GM12878 (cell line): ENCODE data around the gene XRCC4. TPM values are rescaled to one million over a fixed set of nuclear protein-coding genes. Genes with fewer than 3 reads are reported as not detected.

ENCODE experiments used
- ATAC-seq: fragments of 200-7000 bp; cut with Tn5 transposase; 3 replicates; pipeline ENCODE4 v1.9.1; 2020; ENCODE audit warnings: mild to moderate bottlenecking, moderate library complexity
- BruUV-seq: library from RNA; stranded (reverse); fragments of 400-500 nt; replicated peaks from 2 replicates; lab custom pipeline; 2021; lab: Mats Ljungman, UMichigan
- CTCF ChIA-PET: fragments of 300-600 bp; sonication (Branson Sonifier 250); formaldehyde crosslinking; extraction: SDS; loops from one replicate; lab custom pipeline; 2021; ENCODE audit warnings: inconsistent platforms; lab: Yijun Ruan, JAX
- POLR2A ChIA-PET: fragments of 350-600 bp; formaldehyde crosslinking; extraction: SDS; loops from one replicate; lab custom pipeline; 2021; ENCODE audit warnings: inconsistent platforms; lab: Charles Lee
- RAD21 ChIA-PET: fragments of 300-600 bp; sonication (Branson Sonifier 250); formaldehyde crosslinking; loops from one replicate; lab custom pipeline; 2023; ENCODE audit warnings: antibody characterized with exemption; ENCODE audit not compliant: unreplicated experiment; lab: Charles Lee
- SMC1A ChIA-PET: fragments of 300-600 bp; sonication (Branson Sonifier 250); formaldehyde crosslinking; loops from one replicate; lab custom pipeline; 2023; ENCODE audit not compliant: unreplicated experiment, uncharacterized antibody; lab: Charles Lee
- DNase-seq: peaks from one replicate; pipeline ENCODE4 v3.0.0-alpha.2; 2011; ENCODE audit warnings: low read depth, low spot score
- FAIRE-seq: peaks from 3 replicates; lab custom pipeline; 2011; peaks lifted over from hg19 to GRCh38; lab: Jason Lieb, UNC
- H2AFZ ChIP-seq: 2 replicates; pipeline ENCODE4 v1.6.0; 2011; ENCODE audit warnings: low read depth, low read length, control low read depth; ENCODE audit not compliant: control insufficient read depth
- H3K27ac ChIP-seq: 2 replicates; pipeline ENCODE4 v1.5.1; 2011; ENCODE audit warnings: control low read depth; ENCODE audit not compliant: control insufficient read depth, insufficient read depth
- H3K27me3 ChIP-seq, 2 experiments: replicated peaks in 1 of 2; 2 replicates each; pipeline versions ENCODE4 v1.6.0 to v1.6.1; 2011; ENCODE audit warnings: low read length in 1 of 2; ENCODE audit not compliant: control insufficient read depth in 2 of 2, insufficient read depth in 2 of 2
- H3K36me3 ChIP-seq, 2 experiments: 2 replicates each; pipeline ENCODE4 v1.5.1; 2011; ENCODE audit warnings: low read length in 1 of 2; ENCODE audit not compliant: control insufficient read depth in 2 of 2, insufficient read depth in 2 of 2
- H3K4me1 ChIP-seq: 2 replicates; pipeline ENCODE4 v1.6.1; 2011; ENCODE audit warnings: mild to moderate bottlenecking, low read length, moderate library complexity, mixed read lengths; ENCODE audit not compliant: control insufficient read depth, insufficient read depth
- H3K4me2 ChIP-seq: 2 replicates; pipeline ENCODE4 v1.6.0; 2011; ENCODE audit warnings: control low read depth; ENCODE audit not compliant: control insufficient read depth, insufficient read depth
- H3K4me3 ChIP-seq: fragments of 200-600 bp; sonication (generic); 2 replicates; pipeline ENCODE4 v1.5.1; 2016
- H3K79me2 ChIP-seq: 2 replicates; pipeline ENCODE4 v1.6.0; 2011; ENCODE audit warnings: low read length; ENCODE audit not compliant: control insufficient read depth, insufficient read depth
- H3K9ac ChIP-seq: 2 replicates; pipeline ENCODE4 v1.8.0; 2011; ENCODE audit warnings: low read length, control low read depth, mixed read lengths; ENCODE audit not compliant: control insufficient read depth, insufficient read depth
- H3K9me3 ChIP-seq: replicated peaks from 3 replicates; pipeline ENCODE4 v1.5.1; 2011; ENCODE audit warnings: mild to moderate bottlenecking, low read length; ENCODE audit not compliant: control insufficient read depth, insufficient read depth
- H4K20me1 ChIP-seq: 2 replicates; pipeline ENCODE4 v1.6.0; 2011; ENCODE audit not compliant: control insufficient read depth, insufficient read depth
- ASH2L ChIP-seq: fragments of 300-600, 200-600 bp; sonication (generic); IDR thresholded peaks from 2 replicates; pipeline ENCODE4 v1.6.1; 2017; ENCODE audit warnings: low read depth, mild to moderate bottlenecking, borderline replicate concordance
- CBX3 ChIP-seq: fragments of 200-600 bp; sonication (generic); IDR thresholded peaks from 2 replicates; pipeline ENCODE4 v1.6.1; 2016; ENCODE audit warnings: low read depth, borderline replicate concordance
- CEBPB ChIP-seq, 2 experiments: fragments of 150-350 bp in 1 of 2; IDR thresholded peaks; 2 replicates each; pipeline ENCODE4 v1.6.1; 2012 to 2014; ENCODE audit warnings: low read depth in 2 of 2, low read length in 2 of 2, borderline replicate concordance in 1 of 2, inconsistent platforms in 1 of 2
- EED ChIP-seq: sonication (generic); IDR thresholded peaks from 2 replicates; pipeline ENCODE4 v1.6.1; 2016; ENCODE audit warnings: antibody characterized with exemption, low read depth
- EGR1 ChIP-seq, 2 experiments: IDR thresholded peaks; 1 replicate in 1 of 2; 2 replicates in 1 of 2; pipeline ENCODE4 v1.6.1; 2011 to 2012; ENCODE audit warnings: low read depth in 2 of 2, low read length in 2 of 2, borderline replicate concordance in 1 of 2, mild to moderate bottlenecking in 1 of 2, moderate library complexity in 1 of 2
- FOXM1 ChIP-seq: IDR thresholded peaks from 2 replicates; pipeline ENCODE4 v1.6.1; 2012; ENCODE audit warnings: low read depth, mild to moderate bottlenecking, inconsistent platforms, low read length, moderate library complexity
- MTA2 ChIP-seq: fragments of 450-650 bp; IDR thresholded peaks from 2 replicates; pipeline ENCODE4 v1.6.1; 2016; ENCODE audit warnings: low read depth, mild to moderate bottlenecking, moderate library complexity
- MTA3 ChIP-seq: IDR thresholded peaks from 2 replicates; pipeline ENCODE4 v1.6.1; 2012; ENCODE audit warnings: low read length, inconsistent platforms, borderline replicate concordance
- PAX8 ChIP-seq: fragments of 450-650 bp; IDR thresholded peaks from 2 replicates; pipeline ENCODE4 v1.6.1; 2017; ENCODE audit warnings: mild to moderate bottlenecking, moderate library complexity
- POLR2A ChIP-seq: IDR thresholded peaks from 2 replicates; pipeline ENCODE4 v1.6.1; 2011; ENCODE audit warnings: low read depth, mild to moderate bottlenecking, low read length
- SMARCA5 ChIP-seq: fragments of 450-650 bp; IDR thresholded peaks from 2 replicates; pipeline ENCODE4 v1.6.1; 2017; ENCODE audit warnings: mild to moderate bottlenecking
- SMC3 ChIP-seq: IDR thresholded peaks from 2 replicates; pipeline ENCODE4 v1.6.1; 2011; ENCODE audit warnings: low read length, improper control_type of control experiment, borderline replicate concordance
- TCF7 ChIP-seq: IDR thresholded peaks from 2 replicates; pipeline ENCODE4 v1.6.1; 2014; ENCODE audit warnings: antibody characterized with exemption, borderline replicate concordance
- ZNF217 ChIP-seq: fragments of 450-650 bp; IDR thresholded peaks from 2 replicates; pipeline ENCODE4 v1.6.1; 2017; ENCODE audit warnings: antibody characterized with exemption, mild to moderate bottlenecking
- ZNF592 ChIP-seq: fragments of 450-650 bp; IDR thresholded peaks from 2 replicates; pipeline ENCODE4 v1.6.1; 2017; ENCODE audit warnings: mild to moderate bottlenecking, moderate library complexity
- WGBS: methylation state at CpG from one replicate; pipeline ENCODE4 v1.1.6; 2016; ENCODE audit warnings: low lambda C conversion rate; ENCODE audit not compliant: insufficient replicate concordance, insufficient coverage; ENCODE audit errors: missing lambda C conversion rate; 5-methylcytosine and 5-hydroxymethylcytosine counted together
- in situ Hi-C: fragments of 300-500 bp; cut with MboI; formaldehyde crosslinking; loops from 9 replicates; pipeline ENCODE4 v1.14.3; 2018; ENCODE audit warnings: mixed read lengths
- intact Hi-C: fragments of 100-400 bp; cut with micrococcal nuclease; formaldehyde crosslinking; loops from one replicate; pipeline ENCODE4 v1.14.2; 2022; ENCODE audit not compliant: unreplicated experiment
- polyA plus RNA-seq, 11 experiments: library from polyadenylated mRNA; depleted of rRNA in 4 of 11; unstranded in 6 of 11; stranded (reverse) in 5 of 11; fragments of >200 nt; fragmentation: Nextera tagmentation in 4 of 11; fragmentation: Illumina TruSeq in 1 of 11; extraction: Ambion mirVana in 4 of 11; extraction: Trizol in 1 of 11; gene quantifications; 1 replicate in 1 of 11; 2 replicates in 10 of 11; pipeline versions ENCODE4 v1.2.1 to v1.2.3, GENCODE V29; 2011 to 2016; ENCODE audit warnings: inconsistent platforms in 2 of 11, missing spikeins in 2 of 11, low read depth in 1 of 11
- total RNA-seq, 4 experiments: library from RNA; depleted of rRNA in 3 of 4; stranded (reverse); fragments of >200 nt in 3 of 4; fragmentation: Illumina TruSeq in 1 of 4; extraction: Trizol in 1 of 4; gene quantifications; 2 replicates each; pipeline versions ENCODE4 v1.2.1 to v1.2.3, GENCODE V29; 2013 to 2021

XRCC4 gene
- total and polyA plus RNA-seq, 10 of the 15 experiments (the other 5 are each of a cell fraction or from before 2014, with no cell fraction given) = 12.1 to 53.6 (median 25.8) TPM

DNA sequence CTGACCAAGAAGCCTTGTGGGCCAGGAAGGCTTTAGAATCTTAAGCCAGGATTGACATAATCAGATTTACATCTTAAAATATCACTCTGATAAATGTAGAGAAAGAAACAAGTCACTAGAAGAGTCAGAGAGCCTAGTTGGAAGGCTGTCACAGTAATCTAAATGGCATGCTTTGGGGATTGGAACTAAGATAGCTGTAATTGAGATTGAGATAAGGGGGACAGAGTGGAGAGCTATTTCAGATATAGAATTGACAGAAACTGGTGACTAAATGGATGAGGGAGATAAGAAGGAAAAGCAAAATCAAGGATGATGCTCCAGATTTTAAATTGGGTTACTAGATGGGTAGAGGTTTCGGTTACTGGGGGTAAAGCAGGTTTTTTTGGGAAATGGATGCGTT, 100.5 kb downstream of the XRCC4 start:
- TF ChIP-seq EED (no peak), CEBPB (IDR thresholded peaks at IDR 0.05; ENCODE audit: borderline replicate concordance in 1 of 2, low read depth in 2 of 2, low read length in 2 of 2) (no peak), CBX3 (no peak), POLR2A (no peak), TCF7 (no peak), ZNF217 (no peak), SMC3 (no peak)
- ChIA-PET CTCF (no interaction called here), RAD21 (no interaction called here), POLR2A (no interaction called here), SMC1A (interaction anchor here (0.6 to 0.8 kb wide), 2 partner anchors 32 to 45 kb away, joined by 3 read pairs; no protein-coding TSS in a partner anchor)
- ATAC-seq (no peak), FAIRE-seq (no peak), DNase-seq (no peak)
- Histone ChIP-seq H3K79me2 (no peaks in the 10 kb centered on the region), H3K27me3 (no peaks in the 10 kb centered on the region), H3K4me1 (no peaks in the 10 kb centered on the region), H3K4me2 (no peak overlapping the region), H3K9me3 (no peaks in the 10 kb centered on the region), H4K20me1 (no peaks in the 10 kb centered on the region), H3K27ac (no peak overlapping the region), H3K4me3 (no peak overlapping the region), H2AFZ (no peak overlapping the region), H3K36me3 (no peaks in the 10 kb centered on the region), H3K9ac (no peak overlapping the region)
- WGBS = 89% methylated on average over 2 of the region's 2 CpGs
- intact Hi-C loops (no loop called here), in situ Hi-C loops (no loop called here)
- BruUV-seq = no TSS peak

DNA sequence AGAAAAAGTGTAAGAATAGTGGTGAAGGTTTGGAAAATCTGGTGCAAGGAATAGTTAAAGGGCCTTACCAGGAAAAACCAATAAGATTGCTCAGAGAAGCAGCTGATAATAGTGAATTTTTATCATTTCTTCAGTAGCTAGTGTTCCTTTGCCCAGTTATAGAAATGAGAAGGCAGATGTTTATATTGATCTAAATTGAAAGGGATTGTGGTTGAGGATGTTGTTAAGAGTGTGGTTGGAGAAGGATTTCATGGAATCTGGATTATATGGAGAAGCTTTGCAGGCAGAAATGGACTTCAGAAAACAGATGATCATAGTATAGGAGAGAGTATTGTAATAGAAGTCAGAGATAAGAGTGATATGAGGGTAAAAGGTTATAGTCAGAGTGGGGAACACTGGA, 102.6 kb downstream of the XRCC4 start:
- Histone ChIP-seq H3K4me1 (no peaks in the 10 kb centered on the region), H3K4me2 (no peak overlapping the region), H3K9me3 (no peaks in the 10 kb centered on the region), H3K36me3 (no peaks in the 10 kb centered on the region), H3K79me2 (no peaks in the 10 kb centered on the region), H3K27me3 (no peaks in the 10 kb centered on the region), H3K9ac (no peak overlapping the region), H3K27ac (no peak overlapping the region), H4K20me1 (no peaks in the 10 kb centered on the region), H2AFZ (no peak overlapping the region), H3K4me3 (no peak overlapping the region)
- SMC1A ChIA-PET = no interaction called here
- DNase-seq = no peak
- RAD21 ChIA-PET = no interaction called here
- POLR2A ChIA-PET = no interaction called here
- TF ChIP-seq ZNF592 (no peak), FOXM1 (no peak), ASH2L (no peak), MTA3 (no peak), PAX8 (no peak), SMARCA5 (no peak), EGR1 (IDR thresholded peaks at IDR 0.05; ENCODE audit: borderline replicate concordance in 1 of 2, low read depth in 2 of 2, low read length in 2 of 2) (no peak), SMC3 (no peak), MTA2 (no peak)
- BruUV-seq = no TSS peak
- in situ Hi-C loops = no loop called here
- CTCF ChIA-PET = no interaction called here
- ATAC-seq = no peak
- intact Hi-C loops = no loop called here
- FAIRE-seq = no peak
